WTC11 (cell line): ENCODE data around the gene CMTM2. TPM values are rescaled to one million over a fixed set of nuclear protein-coding genes. Genes with fewer than 3 reads are reported as not detected.

Experiments
- ATAC-seq: fragments of 200-7000 bp; cut with Tn5 transposase; 2 replicates; pipeline ENCODE4 v1.10.0; 2021; ENCODE audit warnings: mild to moderate bottlenecking, moderate library complexity
- CTCF ChIA-PET: fragments of 300-600 bp; sonication (Branson Sonifier 250); formaldehyde crosslinking; loops from one replicate; lab custom pipeline; 2021; ENCODE audit warnings: antibody characterized with exemption; lab: Charles Lee
- POLR2A ChIA-PET: fragments of 350-600 bp; sonication (Branson Sonifier 250); formaldehyde crosslinking; loops from one replicate; lab custom pipeline; 2021; ENCODE audit warnings: antibody characterized with exemption; lab: Charles Lee
- DNase-seq: peaks from one replicate; pipeline ENCODE4 v3.0.0; 2021; ENCODE audit warnings: low spot score
- H3K27ac Mint-ChIP-seq: 2 replicates; pipeline ENCODE4 v1.8.0; 2021; ENCODE audit warnings: mixed read lengths
- H3K27me3 Mint-ChIP-seq: 2 replicates; pipeline ENCODE4 v1.8.0; 2021; ENCODE audit warnings: low read depth, mild to moderate bottlenecking, moderate library complexity, mixed read lengths
- H3K36me3 Mint-ChIP-seq: 2 replicates; pipeline ENCODE4 v1.8.0; 2021; ENCODE audit warnings: mixed read lengths
- H3K4me1 Mint-ChIP-seq: 2 replicates; pipeline ENCODE4 v1.8.0; 2022; ENCODE audit warnings: mixed read lengths
- H3K4me3 Mint-ChIP-seq: 2 replicates; pipeline ENCODE4 v1.8.0; 2021; ENCODE audit warnings: mild to moderate bottlenecking, moderate library complexity, mixed read lengths
- H3K9me3 Mint-ChIP-seq: 2 replicates; pipeline ENCODE4 v1.8.0; 2021; ENCODE audit warnings: mixed read lengths
- AR ChIP-seq: fragments of 250-450 bp; sonication (Bioruptor Pico); IDR thresholded peaks from 2 replicates; pipeline ENCODE4 v1.9.0; 2021; ENCODE audit warnings: mild to moderate bottlenecking
- CREB1 ChIP-seq: sonication (generic); formaldehyde crosslinking; IDR thresholded peaks from 2 replicates; pipeline ENCODE4 v1.8.0; 2023; ENCODE audit warnings: mild to moderate bottlenecking, missing genetic modification reagents
- E2F1 ChIP-seq: sonication (generic); formaldehyde crosslinking; IDR thresholded peaks from 2 replicates; pipeline ENCODE4 v1.8.0; 2022; ENCODE audit warnings: mild to moderate bottlenecking, missing genetic modification reagents
- FOXJ3 ChIP-seq: sonication (generic); formaldehyde crosslinking; IDR thresholded peaks from 2 replicates; pipeline ENCODE4 v1.9.0; 2021; ENCODE audit warnings: missing genetic modification reagents, mild to moderate bottlenecking, borderline replicate concordance
- HMGA2 ChIP-seq: fragments of 250-450 bp; sonication (Bioruptor Pico); IDR thresholded peaks from 2 replicates; pipeline ENCODE4 v1.4.0; 2021; ENCODE audit warnings: mild to moderate bottlenecking, moderate library complexity
- KAT7 ChIP-seq: sonication (generic); formaldehyde crosslinking; IDR thresholded peaks from 2 replicates; pipeline ENCODE4 v1.8.1; 2023; ENCODE audit warnings: missing genetic modification reagents, mild to moderate bottlenecking, borderline replicate concordance
- NFYB ChIP-seq: sonication (generic); formaldehyde crosslinking; conservative IDR thresholded peaks from 2 replicates; pipeline ENCODE4 v1.8.0; 2022; ENCODE audit warnings: low read depth, missing genetic modification reagents
- NR2C2 ChIP-seq: sonication (generic); formaldehyde crosslinking; IDR thresholded peaks from 2 replicates; pipeline ENCODE4 v1.8.0; 2022; ENCODE audit warnings: mild to moderate bottlenecking, missing genetic modification reagents
- SMAD4 ChIP-seq: sonication (generic); formaldehyde crosslinking; IDR thresholded peaks from 2 replicates; pipeline ENCODE4 v1.8.0; 2022; ENCODE audit warnings: mild to moderate bottlenecking, missing genetic modification reagents
- SP1 ChIP-seq: sonication (generic); formaldehyde crosslinking; conservative IDR thresholded peaks from 2 replicates; pipeline ENCODE4 v1.8.1; 2022; ENCODE audit warnings: missing genetic modification reagents
- ZBTB43 ChIP-seq: sonication (generic); formaldehyde crosslinking; IDR thresholded peaks from 2 replicates; pipeline ENCODE4 v1.8.1; 2023; ENCODE audit warnings: mild to moderate bottlenecking, missing genetic modification reagents
- ZNF263 ChIP-seq: sonication (generic); formaldehyde crosslinking; IDR thresholded peaks from 2 replicates; pipeline ENCODE4 v1.8.1; 2022; ENCODE audit warnings: low read depth, mild to moderate bottlenecking, moderate library complexity, missing genetic modification reagents
- ZNF423 ChIP-seq: fragments of 250-450 bp; sonication (Bioruptor Pico); IDR thresholded peaks from 2 replicates; pipeline ENCODE4 v2.1.2; 2022; ENCODE audit warnings: mild to moderate bottlenecking, moderate library complexity
- total RNA-seq: library from RNA; stranded (reverse); gene quantifications from 3 replicates; pipeline ENCODE4 v1.2.3, GENCODE V29; 2021
- TF ChIP-seq, protein P1 (sequence below): sonication (generic); formaldehyde crosslinking; IDR thresholded peaks from 2 replicates; pipeline ENCODE4 v1.8.0; 2023; ENCODE audit warnings: missing genetic modification reagents, mild to moderate bottlenecking, borderline replicate concordance
- TF ChIP-seq, protein P2 (sequence below): sonication (generic); formaldehyde crosslinking; IDR thresholded peaks from 2 replicates; pipeline ENCODE4 v1.8.0; 2022; ENCODE audit warnings: mild to moderate bottlenecking, missing genetic modification reagents
- TF ChIP-seq, protein P3 (sequence below): sonication (generic); formaldehyde crosslinking; conservative IDR thresholded peaks from 2 replicates; pipeline ENCODE4 v1.8.1; 2022; ENCODE audit warnings: mild to moderate bottlenecking, missing genetic modification reagents
- TF ChIP-seq, protein P4 (sequence below): sonication (generic); formaldehyde crosslinking; IDR thresholded peaks from 2 replicates; pipeline ENCODE4 v1.8.0; 2022; ENCODE audit warnings: mild to moderate bottlenecking, missing genetic modification reagents
- TF ChIP-seq, protein P5 (sequence below): sonication (generic); formaldehyde crosslinking; IDR thresholded peaks from 2 replicates; pipeline ENCODE4 v1.8.1; 2023; ENCODE audit warnings: mild to moderate bottlenecking, missing genetic modification reagents, moderate library complexity

The CMTM2 gene
- total RNA-seq, 1 experiment from 2014 or later = not detected

DNA sequence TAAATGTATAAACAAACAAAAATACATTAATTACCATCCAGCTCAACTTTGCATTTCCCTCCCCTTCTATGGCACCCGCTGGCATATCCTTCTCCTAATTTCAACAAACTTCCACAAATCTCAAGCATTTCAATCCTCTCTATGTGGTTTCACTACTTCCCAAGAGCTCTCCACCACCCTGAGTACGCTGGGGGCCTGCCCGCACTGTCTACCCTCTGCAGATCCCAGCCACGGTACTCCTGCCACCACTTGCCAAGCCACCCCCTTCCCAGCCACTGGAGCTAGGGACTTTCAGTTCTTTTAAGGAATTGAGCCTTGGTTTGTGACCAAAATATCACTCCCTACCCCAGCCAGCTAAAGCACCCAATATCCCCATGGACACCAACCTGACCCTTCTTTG, 31.2 kb upstream of the CMTM2 start (continued):
- TF ChIP-seq, protein P1, sequence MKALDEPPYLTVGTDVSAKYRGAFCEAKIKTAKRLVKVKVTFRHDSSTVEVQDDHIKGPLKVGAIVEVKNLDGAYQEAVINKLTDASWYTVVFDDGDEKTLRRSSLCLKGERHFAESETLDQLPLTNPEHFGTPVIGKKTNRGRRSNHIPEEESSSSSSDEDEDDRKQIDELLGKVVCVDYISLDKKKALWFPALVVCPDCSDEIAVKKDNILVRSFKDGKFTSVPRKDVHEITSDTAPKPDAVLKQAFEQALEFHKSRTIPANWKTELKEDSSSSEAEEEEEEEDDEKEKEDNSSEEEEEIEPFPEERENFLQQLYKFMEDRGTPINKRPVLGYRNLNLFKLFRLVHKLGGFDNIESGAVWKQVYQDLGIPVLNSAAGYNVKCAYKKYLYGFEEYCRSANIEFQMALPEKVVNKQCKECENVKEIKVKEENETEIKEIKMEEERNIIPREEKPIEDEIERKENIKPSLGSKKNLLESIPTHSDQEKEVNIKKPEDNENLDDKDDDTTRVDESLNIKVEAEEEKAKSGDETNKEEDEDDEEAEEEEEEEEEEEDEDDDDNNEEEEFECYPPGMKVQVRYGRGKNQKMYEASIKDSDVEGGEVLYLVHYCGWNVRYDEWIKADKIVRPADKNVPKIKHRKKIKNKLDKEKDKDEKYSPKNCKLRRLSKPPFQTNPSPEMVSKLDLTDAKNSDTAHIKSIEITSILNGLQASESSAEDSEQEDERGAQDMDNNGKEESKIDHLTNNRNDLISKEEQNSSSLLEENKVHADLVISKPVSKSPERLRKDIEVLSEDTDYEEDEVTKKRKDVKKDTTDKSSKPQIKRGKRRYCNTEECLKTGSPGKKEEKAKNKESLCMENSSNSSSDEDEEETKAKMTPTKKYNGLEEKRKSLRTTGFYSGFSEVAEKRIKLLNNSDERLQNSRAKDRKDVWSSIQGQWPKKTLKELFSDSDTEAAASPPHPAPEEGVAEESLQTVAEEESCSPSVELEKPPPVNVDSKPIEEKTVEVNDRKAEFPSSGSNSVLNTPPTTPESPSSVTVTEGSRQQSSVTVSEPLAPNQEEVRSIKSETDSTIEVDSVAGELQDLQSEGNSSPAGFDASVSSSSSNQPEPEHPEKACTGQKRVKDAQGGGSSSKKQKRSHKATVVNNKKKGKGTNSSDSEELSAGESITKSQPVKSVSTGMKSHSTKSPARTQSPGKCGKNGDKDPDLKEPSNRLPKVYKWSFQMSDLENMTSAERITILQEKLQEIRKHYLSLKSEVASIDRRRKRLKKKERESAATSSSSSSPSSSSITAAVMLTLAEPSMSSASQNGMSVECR (CRISPR knock-in tag) = no peak

DNA sequence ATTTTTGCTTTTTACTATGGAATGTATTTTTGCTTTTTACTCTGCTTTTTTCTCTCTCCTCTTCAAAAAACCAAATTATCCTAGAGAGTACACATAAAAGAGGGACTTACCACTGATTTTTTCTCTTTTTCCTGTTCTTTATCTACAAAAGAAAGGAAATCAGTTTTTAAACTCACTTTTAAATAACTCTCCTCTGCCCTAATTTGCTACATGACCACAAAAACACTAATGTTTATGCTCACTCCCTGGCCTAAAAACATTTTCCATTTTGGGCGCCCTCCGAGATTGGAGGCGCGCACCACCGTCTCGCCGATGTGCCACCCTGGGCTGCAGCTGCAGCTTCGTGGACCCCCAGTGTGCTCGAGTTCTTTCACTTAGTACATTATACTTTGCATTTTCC, 30.4 kb upstream of the CMTM2 start:
- peak overlapping the region; percentile 60 for H3K4me3 Mint-ChIP-seq
- H3K36me3 Mint-ChIP-seq = peaks cover 4% of the 10 kb centered on the region
- peak overlapping the region; percentile 66; the same call in 1 of the 2 replicates for H3K27ac Mint-ChIP-seq
- ChIA-PET POLR2A (no interaction called here), CTCF (interaction anchor here (1.3 to 1.9 kb wide), 3 partner anchors 37 to 142 kb away, joined by 3 to 5 read pairs (median 4); no protein-coding TSS in a partner anchor)
- DNase-seq = no peak
- ATAC-seq = no peak
- peaks cover 35% of the 10 kb centered on the region for H3K4me1 Mint-ChIP-seq
- peaks cover 3% of the 10 kb centered on the region; the same call in 1 of the 2 replicates for H3K9me3 Mint-ChIP-seq
- TF ChIP-seq, protein P2, sequence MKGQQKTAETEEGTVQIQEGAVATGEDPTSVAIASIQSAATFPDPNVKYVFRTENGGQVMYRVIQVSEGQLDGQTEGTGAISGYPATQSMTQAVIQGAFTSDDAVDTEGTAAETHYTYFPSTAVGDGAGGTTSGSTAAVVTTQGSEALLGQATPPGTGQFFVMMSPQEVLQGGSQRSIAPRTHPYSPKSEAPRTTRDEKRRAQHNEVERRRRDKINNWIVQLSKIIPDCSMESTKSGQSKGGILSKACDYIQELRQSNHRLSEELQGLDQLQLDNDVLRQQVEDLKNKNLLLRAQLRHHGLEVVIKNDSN = no peak
- TF ChIP-seq, protein P3, sequence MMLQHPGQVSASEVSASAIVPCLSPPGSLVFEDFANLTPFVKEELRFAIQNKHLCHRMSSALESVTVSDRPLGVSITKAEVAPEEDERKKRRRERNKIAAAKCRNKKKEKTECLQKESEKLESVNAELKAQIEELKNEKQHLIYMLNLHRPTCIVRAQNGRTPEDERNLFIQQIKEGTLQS (CRISPR knock-in tag) = no peak
- TF ChIP-seq E2F1 (no peak), ZBTB43 (CRISPR knock-in tag) (no peak), ZNF263 (CRISPR knock-in tag) (no peak), SP1 (CRISPR knock-in tag) (no peak), ZNF423 (CRISPR knock-in tag) (no peak), CREB1 (no peak), AR (CRISPR knock-in tag) (no peak), NR2C2 (CRISPR knock-in tag) (no peak), FOXJ3 (no peak), KAT7 (no peak), HMGA2 (CRISPR knock-in tag) (no peak), SMAD4 (CRISPR knock-in tag) (no peak), NFYB (CRISPR knock-in tag) (no peak)
- TF ChIP-seq, protein P4, sequence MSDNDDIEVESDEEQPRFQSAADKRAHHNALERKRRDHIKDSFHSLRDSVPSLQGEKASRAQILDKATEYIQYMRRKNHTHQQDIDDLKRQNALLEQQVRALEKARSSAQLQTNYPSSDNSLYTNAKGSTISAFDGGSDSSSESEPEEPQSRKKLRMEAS (CRISPR knock-in tag) = no peak
- TF ChIP-seq, protein P5, sequence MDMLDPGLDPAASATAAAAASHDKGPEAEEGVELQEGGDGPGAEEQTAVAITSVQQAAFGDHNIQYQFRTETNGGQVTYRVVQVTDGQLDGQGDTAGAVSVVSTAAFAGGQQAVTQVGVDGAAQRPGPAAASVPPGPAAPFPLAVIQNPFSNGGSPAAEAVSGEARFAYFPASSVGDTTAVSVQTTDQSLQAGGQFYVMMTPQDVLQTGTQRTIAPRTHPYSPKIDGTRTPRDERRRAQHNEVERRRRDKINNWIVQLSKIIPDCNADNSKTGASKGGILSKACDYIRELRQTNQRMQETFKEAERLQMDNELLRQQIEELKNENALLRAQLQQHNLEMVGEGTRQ (CRISPR knock-in tag) = no peak
- H3K27me3 Mint-ChIP-seq = peaks cover 28% of the 10 kb centered on the region
